ENCODE measurements around the gene GCG. TPM values are rescaled to one million over a fixed set of nuclear protein-coding genes. Genes with fewer than 3 reads are reported as not detected.

The GCG gene
- total RNA-seq, 4 donors from 2014 or later = not detected

Other genes starting within 250 kb of the GCG start
- gene DPP4, start 78.0 kb downstream of the GCG start, total RNA-seq = 1 to 10 TPM; 1.6 to 6.7 (median 3.2) TPM
- 10 to 100 TPM in 2 of 4 donors, 1 to 10 TPM in 2; 4.6 to 14.0 (median 11.1) TPM for gene FAP, start 91.2 kb upstream of the GCG start, total RNA-seq
- gene IFIH1, start 166.4 kb upstream of the GCG start, total RNA-seq = 10 to 100 TPM in 3 of 4 donors, 1 to 10 TPM in 1; 7.1 to 24.1 (median 16.1) TPM
- gene GCA, start 191.9 kb upstream of the GCG start, total RNA-seq = 10 to 100 TPM in 3 of 4 donors, 1 to 10 TPM in 1; 4.9 to 30.5 (median 22.6) TPM

All from gastroesophageal sphincter (tissue), 4 donors.